ENCODE results near the gene CD302. TPM values are rescaled to one million over a fixed set of nuclear protein-coding genes. Genes with fewer than 3 reads are reported as not detected.

CD302 gene
- total and polyA plus RNA-seq, 2 donors (not counting 3 experiments of a cell fraction or from before 2014, with no cell fraction given), result 10.4 to 10.6 TPM

DNA sequence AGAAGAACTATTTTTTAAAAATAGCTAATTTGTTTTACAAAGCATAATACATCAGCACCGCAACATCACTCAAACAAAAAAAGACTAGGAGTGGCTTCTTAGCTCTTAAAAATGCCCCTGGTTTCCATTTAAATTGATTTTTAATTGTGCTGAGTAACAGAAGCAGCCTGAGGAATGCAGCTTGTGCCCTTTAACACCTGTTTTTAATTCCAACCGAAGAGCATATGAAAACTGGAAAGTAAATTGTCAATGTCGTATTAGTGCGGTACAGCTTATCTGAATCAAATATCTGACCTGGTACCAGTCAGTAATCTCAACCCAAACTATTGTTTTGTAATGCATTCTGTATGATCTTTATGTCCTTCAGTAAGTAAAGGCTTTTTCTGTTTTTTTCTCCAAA is 13.2 kb upstream of the CD302 start:
- TF ChIP-seq POLR2A (IDR thresholded peaks at IDR 0.05; ENCODE audit: low read depth, low read length) (no peak), POLR2AphosphoS5 (IDR thresholded peaks at IDR 0.05; ENCODE audit: insufficient read depth, low read depth, low read length) (no peak), GATA2 (IDR thresholded peaks at IDR 0.05; ENCODE audit: insufficient read depth, insufficient read length, low read depth, low read length) (no peak), EZH2 (IDR thresholded peaks at IDR 0.05; ENCODE audit: borderline replicate concordance, low read depth, low read length, severe bottlenecking) (no peak), JUN (IDR thresholded peaks at IDR 0.05; ENCODE audit: borderline replicate concordance, insufficient read depth, insufficient read length, low read depth) (no peak), MYC (IDR thresholded peaks at IDR 0.05; ENCODE audit: low read depth, low read length) (no peak), FOS (IDR thresholded peaks at IDR 0.05; ENCODE audit: borderline replicate concordance, insufficient read depth, low read length) (no peak)
- TF ChIP-seq, protein P1, sequence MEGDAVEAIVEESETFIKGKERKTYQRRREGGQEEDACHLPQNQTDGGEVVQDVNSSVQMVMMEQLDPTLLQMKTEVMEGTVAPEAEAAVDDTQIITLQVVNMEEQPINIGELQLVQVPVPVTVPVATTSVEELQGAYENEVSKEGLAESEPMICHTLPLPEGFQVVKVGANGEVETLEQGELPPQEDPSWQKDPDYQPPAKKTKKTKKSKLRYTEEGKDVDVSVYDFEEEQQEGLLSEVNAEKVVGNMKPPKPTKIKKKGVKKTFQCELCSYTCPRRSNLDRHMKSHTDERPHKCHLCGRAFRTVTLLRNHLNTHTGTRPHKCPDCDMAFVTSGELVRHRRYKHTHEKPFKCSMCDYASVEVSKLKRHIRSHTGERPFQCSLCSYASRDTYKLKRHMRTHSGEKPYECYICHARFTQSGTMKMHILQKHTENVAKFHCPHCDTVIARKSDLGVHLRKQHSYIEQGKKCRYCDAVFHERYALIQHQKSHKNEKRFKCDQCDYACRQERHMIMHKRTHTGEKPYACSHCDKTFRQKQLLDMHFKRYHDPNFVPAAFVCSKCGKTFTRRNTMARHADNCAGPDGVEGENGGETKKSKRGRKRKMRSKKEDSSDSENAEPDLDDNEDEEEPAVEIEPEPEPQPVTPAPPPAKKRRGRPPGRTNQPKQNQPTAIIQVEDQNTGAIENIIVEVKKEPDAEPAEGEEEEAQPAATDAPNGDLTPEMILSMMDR (IDR thresholded peaks at IDR 0.05; ENCODE audit: extremely low read depth in 1 of 2, insufficient read depth in 1 of 2, low read depth in 1 of 2, low read length in 2 of 2), result no peak
- TF ChIP-seq, protein P2, sequence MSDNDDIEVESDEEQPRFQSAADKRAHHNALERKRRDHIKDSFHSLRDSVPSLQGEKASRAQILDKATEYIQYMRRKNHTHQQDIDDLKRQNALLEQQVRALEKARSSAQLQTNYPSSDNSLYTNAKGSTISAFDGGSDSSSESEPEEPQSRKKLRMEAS (IDR thresholded peaks at IDR 0.05; ENCODE audit: insufficient read depth, insufficient read length), result no peak
- Histone ChIP-seq H2AFZ (ENCODE audit: low read depth, low read length) (no peak overlapping the region), H3K9me3 (replicated peaks; ENCODE audit: control insufficient read depth, insufficient read depth, low read length) (no peaks in the 10 kb centered on the region), H3K27me3 (ENCODE audit: control insufficient read depth in 2 of 2, insufficient read depth in 2 of 2, low read length in 2 of 2) (no peaks in the 10 kb centered on the region), H3K27ac (ENCODE audit: insufficient read depth, low read depth, low read length) (no peak overlapping the region), H3K9me1 (replicated peaks; ENCODE audit: control insufficient read depth, extremely low read depth, insufficient read depth, low read length) (no peaks in the 10 kb centered on the region), H3K4me2 (ENCODE audit: insufficient read depth, low read length) (no peak overlapping the region), H3K4me3 (replicated peaks in 1 of 3; ENCODE audit: insufficient read depth in 1 of 3, low read depth in 1 of 3, low read length in 3 of 3) (no peak overlapping the region), H3K4me1 (ENCODE audit: control insufficient read depth, extremely low read depth, insufficient read depth, low read length) (no peaks in the 10 kb centered on the region), H4K20me1 (replicated peaks; ENCODE audit: control insufficient read depth, extremely low read depth, insufficient read depth, low read length) (no peaks in the 10 kb centered on the region), H3K36me3 (ENCODE audit: control insufficient read depth in 2 of 2, extremely low read depth in 1 of 2, insufficient read depth in 2 of 2, low read length in 2 of 2) (no peaks in the 10 kb centered on the region), H3K79me2 (ENCODE audit: control insufficient read depth, insufficient read depth, low read length) (no peaks in the 10 kb centered on the region), H3K9ac (replicated peaks; ENCODE audit: extremely low read depth, insufficient read depth, low read length) (no peak overlapping the region)
- ChIA-PET CTCF (no interaction called here), POLR2A (no interaction called here)
- no TSS peak for BruUV-seq (replicated peaks)
- intact Hi-C loops (cut with micrococcal nuclease) (no loop called here), dilution Hi-C loops (cut with MboI; ENCODE audit: extremely low pct_ligation_motif_present, low sequenced_read_pairs) (no loop called here)
- FAIRE-seq, result no peak
- no peak for DNase-seq (ENCODE audit: low read depth, low spot score)

All from endothelial cell of umbilical vein (primary cell).